Nephron (organoid): ENCODE results near the gene CWC27.

ENCODE experiments used
- H3K27ac Mint-ChIP-seq, 3 experiments: 2 replicates each; pipeline ENCODE4 v1.8.0; 2020; ENCODE audit warnings: mixed read lengths in 3 of 3, mild to moderate bottlenecking in 2 of 3, moderate library complexity in 1 of 3
- H3K27me3 Mint-ChIP-seq: 2 replicates; pipeline ENCODE4 v1.8.0; 2021; ENCODE audit warnings: low read depth, mild to moderate bottlenecking, moderate library complexity, mixed read lengths
- H3K36me3 Mint-ChIP-seq: 2 replicates; pipeline ENCODE4 v1.8.0; 2020; ENCODE audit warnings: low read depth, mixed read lengths
- H3K4me1 Mint-ChIP-seq: 2 replicates; pipeline ENCODE4 v1.8.0; 2020; ENCODE audit warnings: mixed read lengths
- H3K4me3 Mint-ChIP-seq, 3 experiments: 2 replicates each; pipeline ENCODE4 v1.8.0; 2020; ENCODE audit warnings: mild to moderate bottlenecking in 3 of 3, mixed read lengths in 3 of 3, moderate library complexity in 2 of 3
- H3K9me3 Mint-ChIP-seq: 2 replicates; pipeline ENCODE4 v1.8.0; 2020; ENCODE audit warnings: mixed read lengths
- CTCF ChIP-seq, 3 experiments: fragments of 200-600 bp; sonication (generic); IDR thresholded peaks; one replicate each; pipeline ENCODE4 v1.5.0; 2021; ENCODE audit warnings: antibody characterized with exemption in 3 of 3; ENCODE audit not compliant: unreplicated experiment in 3 of 3

The CWC27 gene

GRCh38 chr5:65014769-65015168 lies 246.0 kb downstream of the CWC27 start:
- Mint-ChIP-seq H3K9me3 (no peaks in the 10 kb centered on the region), H3K27me3 (no peaks in the 10 kb centered on the region), H3K4me1 (peaks cover 45% of the 10 kb centered on the region), H3K4me3 (no peak overlapping the region), H3K36me3 (no peaks in the 10 kb centered on the region), H3K27ac (peak overlapping the region; percentile 72 to 84 (median 75))
- TF ChIP-seq CTCF (IDR thresholded peaks at IDR 0.05; ENCODE audit: unreplicated experiment in 3 of 3): no peak

- no peak for TF ChIP-seq CTCF (IDR thresholded peaks at IDR 0.05; ENCODE audit: unreplicated experiment in 3 of 3)
- Mint-ChIP-seq H3K9me3 (no peaks in the 10 kb centered on the region), H3K4me3 (no peak overlapping the region), H3K27ac (peak overlapping the region; percentile 62 to 84 (median 72)), H3K4me1 (peaks cover 45% of the 10 kb centered on the region), H3K27me3 (no peaks in the 10 kb centered on the region), H3K36me3 (no peaks in the 10 kb centered on the region)
Observed at GRCh38 chr5:65015767-65016166, 247.0 kb downstream of the CWC27 start.

GRCh38 chr5:65017636-65018035 lies 248.9 kb downstream of the CWC27 start:
- H3K27me3 Mint-ChIP-seq: no peaks in the 10 kb centered on the region
- H3K4me3 Mint-ChIP-seq: no peak overlapping the region
- no peaks in the 10 kb centered on the region for H3K36me3 Mint-ChIP-seq
- peaks cover 33% of the 10 kb centered on the region for H3K4me1 Mint-ChIP-seq
- H3K27ac Mint-ChIP-seq: peak overlapping the region in 1 of 3 experiments; percentile 14
- TF ChIP-seq CTCF (IDR thresholded peaks at IDR 0.05; ENCODE audit: unreplicated experiment in 3 of 3): no peak
- H3K9me3 Mint-ChIP-seq: no peaks in the 10 kb centered on the region

GRCh38 chr5:65018763-65019162 lies 250.0 kb downstream of the CWC27 start:
- TF ChIP-seq CTCF (IDR thresholded peaks at IDR 0.05; ENCODE audit: unreplicated experiment in 3 of 3): no peak
- Mint-ChIP-seq H3K27ac (no peak overlapping the region), H3K9me3 (no peaks in the 10 kb centered on the region), H3K4me3 (no peak overlapping the region), H3K36me3 (no peaks in the 10 kb centered on the region), H3K27me3 (no peaks in the 10 kb centered on the region), H3K4me1 (peaks cover 25% of the 10 kb centered on the region)

GRCh38 chr5:65020492-65020891 lies 251.8 kb downstream of the CWC27 start:
- Mint-ChIP-seq H3K4me3 (no peak overlapping the region), H3K27me3 (no peaks in the 10 kb centered on the region), H3K4me1 (peaks cover 12% of the 10 kb centered on the region), H3K36me3 (no peaks in the 10 kb centered on the region), H3K27ac (no peak overlapping the region), H3K9me3 (no peaks in the 10 kb centered on the region)
- no peak for TF ChIP-seq CTCF (IDR thresholded peaks at IDR 0.05; ENCODE audit: unreplicated experiment in 3 of 3)

GRCh38 chr5:65021527-65022226 lies 252.9 kb downstream of the CWC27 start:
- Mint-ChIP-seq H3K4me3 (no peak overlapping the region), H3K36me3 (no peaks in the 10 kb centered on the region)
- no peak for TF ChIP-seq CTCF (IDR thresholded peaks at IDR 0.05; ENCODE audit: unreplicated experiment in 3 of 3)

More at GRCh38 chr5:65021527-65022226, 252.9 kb downstream of the CWC27 start:
- H3K9me3 Mint-ChIP-seq: no peaks in the 10 kb centered on the region
- peaks cover 5% of the 10 kb centered on the region for H3K4me1 Mint-ChIP-seq
- no peak overlapping the region for H3K27ac Mint-ChIP-seq
- H3K27me3 Mint-ChIP-seq: no peaks in the 10 kb centered on the region
